PC-9 (cell line): ENCODE results near the gene MYRIP.

ENCODE experiments used
- EZH2 ChIP-seq: fragments of 200-600 bp; sonication (generic); IDR thresholded peaks from 2 replicates; pipeline ENCODE4 v1.8.0; 2017; ENCODE audit warnings: antibody characterized with exemption, low read depth
- TF ChIP-seq, protein P1 (sequence below): fragments of 200-600 bp; sonication (generic); conservative IDR thresholded peaks from 2 replicates; pipeline ENCODE4 v1.6.1; 2017; ENCODE audit warnings: mixed run types, antibody characterized with exemption, mild to moderate bottlenecking, moderate library complexity

DNA sequence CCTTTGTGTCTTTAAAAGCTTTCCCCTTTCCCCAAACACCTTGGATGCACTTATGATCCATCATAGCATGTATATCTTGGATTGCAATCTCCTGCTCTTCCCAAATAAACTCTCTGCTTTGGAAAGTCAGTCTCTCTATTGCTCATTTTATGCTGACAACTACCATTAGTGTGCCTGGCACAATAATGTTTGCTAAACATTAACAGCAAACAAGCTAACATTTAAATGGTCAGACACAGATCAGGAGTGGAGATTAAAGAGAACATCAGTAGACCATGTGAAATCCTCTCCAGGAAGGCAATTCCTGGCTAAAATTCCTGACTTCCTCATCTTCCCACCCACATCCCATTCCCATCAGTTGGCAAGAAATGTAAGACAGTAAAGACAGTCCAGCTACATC is 455.8 kb downstream of the MYRIP start:
- TF ChIP-seq, protein P1, sequence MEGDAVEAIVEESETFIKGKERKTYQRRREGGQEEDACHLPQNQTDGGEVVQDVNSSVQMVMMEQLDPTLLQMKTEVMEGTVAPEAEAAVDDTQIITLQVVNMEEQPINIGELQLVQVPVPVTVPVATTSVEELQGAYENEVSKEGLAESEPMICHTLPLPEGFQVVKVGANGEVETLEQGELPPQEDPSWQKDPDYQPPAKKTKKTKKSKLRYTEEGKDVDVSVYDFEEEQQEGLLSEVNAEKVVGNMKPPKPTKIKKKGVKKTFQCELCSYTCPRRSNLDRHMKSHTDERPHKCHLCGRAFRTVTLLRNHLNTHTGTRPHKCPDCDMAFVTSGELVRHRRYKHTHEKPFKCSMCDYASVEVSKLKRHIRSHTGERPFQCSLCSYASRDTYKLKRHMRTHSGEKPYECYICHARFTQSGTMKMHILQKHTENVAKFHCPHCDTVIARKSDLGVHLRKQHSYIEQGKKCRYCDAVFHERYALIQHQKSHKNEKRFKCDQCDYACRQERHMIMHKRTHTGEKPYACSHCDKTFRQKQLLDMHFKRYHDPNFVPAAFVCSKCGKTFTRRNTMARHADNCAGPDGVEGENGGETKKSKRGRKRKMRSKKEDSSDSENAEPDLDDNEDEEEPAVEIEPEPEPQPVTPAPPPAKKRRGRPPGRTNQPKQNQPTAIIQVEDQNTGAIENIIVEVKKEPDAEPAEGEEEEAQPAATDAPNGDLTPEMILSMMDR = no peak
- no peak for TF ChIP-seq EZH2
